GM12878 (cell line): ENCODE results near the gene CYB561A3. TPM values are rescaled to one million over a fixed set of nuclear protein-coding genes. Genes with fewer than 3 reads are reported as not detected.

Experiments used
- ATAC-seq: fragments of 200-7000 bp; cut with Tn5 transposase; 3 replicates; pipeline ENCODE4 v1.9.1; 2020; ENCODE audit warnings: mild to moderate bottlenecking, moderate library complexity
- BruUV-seq: library from RNA; stranded (reverse); fragments of 400-500 nt; replicated peaks from 2 replicates; lab custom pipeline; 2021; lab: Mats Ljungman, UMichigan
- CTCF ChIA-PET: fragments of 300-600 bp; sonication (Branson Sonifier 250); formaldehyde crosslinking; extraction: SDS; loops from one replicate; lab custom pipeline; 2021; ENCODE audit warnings: inconsistent platforms; lab: Yijun Ruan, JAX
- POLR2A ChIA-PET: fragments of 350-600 bp; formaldehyde crosslinking; extraction: SDS; loops from one replicate; lab custom pipeline; 2021; ENCODE audit warnings: inconsistent platforms; lab: Charles Lee
- RAD21 ChIA-PET: fragments of 300-600 bp; sonication (Branson Sonifier 250); formaldehyde crosslinking; loops from one replicate; lab custom pipeline; 2023; ENCODE audit warnings: antibody characterized with exemption; ENCODE audit not compliant: unreplicated experiment; lab: Charles Lee
- SMC1A ChIA-PET: fragments of 300-600 bp; sonication (Branson Sonifier 250); formaldehyde crosslinking; loops from one replicate; lab custom pipeline; 2023; ENCODE audit not compliant: unreplicated experiment, uncharacterized antibody; lab: Charles Lee
- DNase-seq: peaks from one replicate; pipeline ENCODE4 v3.0.0-alpha.2; 2011; ENCODE audit warnings: low read depth, low spot score
- FAIRE-seq: peaks from 3 replicates; lab custom pipeline; 2011; peaks lifted over from hg19 to GRCh38; lab: Jason Lieb, UNC
- H2AFZ ChIP-seq: 2 replicates; pipeline ENCODE4 v1.6.0; 2011; ENCODE audit warnings: low read depth, low read length, control low read depth; ENCODE audit not compliant: control insufficient read depth
- H3K27ac ChIP-seq: 2 replicates; pipeline ENCODE4 v1.5.1; 2011; ENCODE audit warnings: control low read depth; ENCODE audit not compliant: control insufficient read depth, insufficient read depth
- H3K27me3 ChIP-seq, 2 experiments: replicated peaks in 1 of 2; 2 replicates each; pipeline versions ENCODE4 v1.6.0 to v1.6.1; 2011; ENCODE audit warnings: low read length in 1 of 2; ENCODE audit not compliant: control insufficient read depth in 2 of 2, insufficient read depth in 2 of 2
- H3K36me3 ChIP-seq, 2 experiments: 2 replicates each; pipeline ENCODE4 v1.5.1; 2011; ENCODE audit warnings: low read length in 1 of 2; ENCODE audit not compliant: control insufficient read depth in 2 of 2, insufficient read depth in 2 of 2
- H3K4me1 ChIP-seq: 2 replicates; pipeline ENCODE4 v1.6.1; 2011; ENCODE audit warnings: mild to moderate bottlenecking, low read length, moderate library complexity, mixed read lengths; ENCODE audit not compliant: control insufficient read depth, insufficient read depth
- H3K4me2 ChIP-seq: 2 replicates; pipeline ENCODE4 v1.6.0; 2011; ENCODE audit warnings: control low read depth; ENCODE audit not compliant: control insufficient read depth, insufficient read depth
- H3K4me3 ChIP-seq: fragments of 200-600 bp; sonication (generic); 2 replicates; pipeline ENCODE4 v1.5.1; 2016
- H3K79me2 ChIP-seq: 2 replicates; pipeline ENCODE4 v1.6.0; 2011; ENCODE audit warnings: low read length; ENCODE audit not compliant: control insufficient read depth, insufficient read depth
- H3K9ac ChIP-seq: 2 replicates; pipeline ENCODE4 v1.8.0; 2011; ENCODE audit warnings: low read length, control low read depth, mixed read lengths; ENCODE audit not compliant: control insufficient read depth, insufficient read depth
- H3K9me3 ChIP-seq: replicated peaks from 3 replicates; pipeline ENCODE4 v1.5.1; 2011; ENCODE audit warnings: mild to moderate bottlenecking, low read length; ENCODE audit not compliant: control insufficient read depth, insufficient read depth
- H4K20me1 ChIP-seq: 2 replicates; pipeline ENCODE4 v1.6.0; 2011; ENCODE audit not compliant: control insufficient read depth, insufficient read depth
- E2F8 ChIP-seq: fragments of 450-650 bp; IDR thresholded peaks from 2 replicates; pipeline ENCODE4 v1.6.1; 2018; ENCODE audit warnings: mild to moderate bottlenecking, low read depth, moderate library complexity; ENCODE audit not compliant: partially characterized antibody
- EP300 ChIP-seq, 2 experiments: fragments of 150-350 bp in 1 of 2; IDR thresholded peaks; 2 replicates each; pipeline ENCODE4 v1.6.1; 2011 to 2012; ENCODE audit warnings: low read depth in 2 of 2, low read length in 2 of 2, borderline replicate concordance in 1 of 2, improper control_type of control experiment in 1 of 2, inconsistent platforms in 1 of 2; ENCODE audit not compliant: control insufficient read depth in 1 of 2
- IKZF1 ChIP-seq: fragments of 450-650 bp; conservative IDR thresholded peaks from 2 replicates; pipeline ENCODE4 v1.6.1; 2017; ENCODE audit warnings: antibody characterized with exemption, mild to moderate bottlenecking
- IRF4 ChIP-seq: IDR thresholded peaks from 2 replicates; pipeline ENCODE4 v1.6.1; 2011; ENCODE audit warnings: low read depth, low read length
- JUNB ChIP-seq: IDR thresholded peaks from 2 replicates; pipeline ENCODE4 v1.6.1; 2016; ENCODE audit warnings: antibody characterized with exemption, mild to moderate bottlenecking
- KDM1A ChIP-seq: fragments of 200-600 bp; sonication (generic); IDR thresholded peaks from 2 replicates; pipeline ENCODE4 v1.6.1; 2016; ENCODE audit warnings: borderline replicate concordance
- MEF2A ChIP-seq: IDR thresholded peaks from 2 replicates; pipeline ENCODE4 v1.6.1; 2011; ENCODE audit warnings: low read depth, mild to moderate bottlenecking, low read length, moderate library complexity; ENCODE audit not compliant: insufficient read depth
- MYC ChIP-seq: IDR thresholded peaks from 2 replicates; pipeline ENCODE4 v1.6.1; 2011; ENCODE audit warnings: mild to moderate bottlenecking, low read length, moderate library complexity, inconsistent platforms; ENCODE audit not compliant: insufficient read depth, insufficient replicate concordance, insufficient read length, severe bottlenecking
- NKRF ChIP-seq: fragments of 450-650 bp; conservative IDR thresholded peaks from 2 replicates; pipeline ENCODE4 v1.6.1; 2017; ENCODE audit warnings: mild to moderate bottlenecking, moderate library complexity
- NR2F1 ChIP-seq: fragments of 450-650 bp; conservative IDR thresholded peaks from 2 replicates; pipeline ENCODE4 v1.6.1; 2017; ENCODE audit warnings: mild to moderate bottlenecking
- PBX3 ChIP-seq: IDR thresholded peaks from 2 replicates; pipeline ENCODE4 v1.6.1; 2011; ENCODE audit warnings: mild to moderate bottlenecking, low read depth, low read length, moderate library complexity; ENCODE audit not compliant: insufficient replicate concordance
- RUNX3 ChIP-seq: IDR thresholded peaks from 2 replicates; pipeline ENCODE4 v1.6.1; 2012; ENCODE audit warnings: low read length, inconsistent platforms
- SMARCA5 ChIP-seq: fragments of 450-650 bp; IDR thresholded peaks from 2 replicates; pipeline ENCODE4 v1.6.1; 2017; ENCODE audit warnings: mild to moderate bottlenecking
- YY1 ChIP-seq: IDR thresholded peaks from 2 replicates; pipeline ENCODE4 v1.6.1; 2011; ENCODE audit warnings: low read depth, mild to moderate bottlenecking, low read length
- WGBS: methylation state at CpG from one replicate; pipeline ENCODE4 v1.1.6; 2016; ENCODE audit warnings: low lambda C conversion rate; ENCODE audit not compliant: insufficient replicate concordance, insufficient coverage; ENCODE audit errors: missing lambda C conversion rate; 5-methylcytosine and 5-hydroxymethylcytosine counted together
- in situ Hi-C: fragments of 300-500 bp; cut with MboI; formaldehyde crosslinking; loops from 9 replicates; pipeline ENCODE4 v1.14.3; 2018; ENCODE audit warnings: mixed read lengths
- intact Hi-C: fragments of 100-400 bp; cut with micrococcal nuclease; formaldehyde crosslinking; loops from one replicate; pipeline ENCODE4 v1.14.2; 2022; ENCODE audit not compliant: unreplicated experiment
- polyA plus RNA-seq, 11 experiments: library from polyadenylated mRNA; depleted of rRNA in 4 of 11; unstranded in 6 of 11; stranded (reverse) in 5 of 11; fragments of >200 nt; fragmentation: Nextera tagmentation in 4 of 11; fragmentation: Illumina TruSeq in 1 of 11; extraction: Ambion mirVana in 4 of 11; extraction: Trizol in 1 of 11; gene quantifications; 1 replicate in 1 of 11; 2 replicates in 10 of 11; pipeline versions ENCODE4 v1.2.1 to v1.2.3, GENCODE V29; 2011 to 2016; ENCODE audit warnings: inconsistent platforms in 2 of 11, missing spikeins in 2 of 11, low read depth in 1 of 11
- total RNA-seq, 4 experiments: library from RNA; depleted of rRNA in 3 of 4; stranded (reverse); fragments of >200 nt in 3 of 4; fragmentation: Illumina TruSeq in 1 of 4; extraction: Trizol in 1 of 4; gene quantifications; 2 replicates each; pipeline versions ENCODE4 v1.2.1 to v1.2.3, GENCODE V29; 2013 to 2021

CYB561A3 gene
- total and polyA plus RNA-seq, 10 of the 15 experiments (the other 5 are each of a cell fraction or from before 2014, with no cell fraction given): 40.1 to 169 (median 74.4) TPM

- Histone ChIP-seq H3K9ac (no peak overlapping the region), H3K27me3 (no peaks in the 10 kb centered on the region), H3K9me3 (no peaks in the 10 kb centered on the region), H3K27ac (peak overlapping the region; percentile 68), H3K4me1 (peaks cover 8% of the 10 kb centered on the region), H3K36me3 (peaks cover 17 to 21% of the 10 kb centered on the region in 2 experiments), H4K20me1 (no peaks in the 10 kb centered on the region), H3K79me2 (no peaks in the 10 kb centered on the region; the same call in 1 of the 2 replicates), H3K4me2 (no peak overlapping the region), H2AFZ (no peak overlapping the region), H3K4me3 (no peak overlapping the region)
- RAD21 ChIA-PET: interaction anchor here (1.2 to 8.0 kb wide), 4 partner anchors 11 to 72 kb away, joined by 5 to 72 read pairs (median 32); partner anchors contain the start of genes CYB561A3 and TMEM138
- CTCF ChIA-PET: interaction anchor here (0.9 to 23.9 kb wide), 8 partner anchors 8 to 65 kb away, joined by 3 to 387 read pairs (median 5); partner anchors contain the start of genes TMEM138 and TMEM216
- SMC1A ChIA-PET: interaction anchor here (0.9 to 4.2 kb wide), 8 partner anchors 10 to 36 kb away, joined by 3 to 84 read pairs (median 6); partner anchors contain the start of genes CYB561A3, TMEM138 and TMEM216
- in situ Hi-C loops (no loop called here), intact Hi-C loops (no loop called here)
- peak; percentile 70 for ATAC-seq
- BruUV-seq: no TSS peak
- POLR2A ChIA-PET: interaction anchor here (1.0 to 7.0 kb wide), 6 partner anchors 12 to 37 kb away, joined by 3 to 111 read pairs (median 7); partner anchors contain the start of genes CYB561A3, TMEM138 and TMEM216
- FAIRE-seq: no peak
- WGBS: 70% methylated on average over 8 of the region's 8 CpGs
- DNase-seq: no peak
- no peak for TF ChIP-seq NKRF
- TF ChIP-seq EP300 (IDR thresholded peaks at IDR 0.05; ENCODE audit: borderline replicate concordance in 1 of 2, control insufficient read depth in 1 of 2, low read depth in 2 of 2, low read length in 2 of 2): no peak
- no peak for TF ChIP-seq KDM1A
- no peak for TF ChIP-seq SMARCA5
- TF ChIP-seq MEF2A: no peak
- TF ChIP-seq PBX3: no peak
- peak; percentile 28; the same call in 1 of the 2 replicates for TF ChIP-seq NR2F1
- TF ChIP-seq IKZF1: peak; percentile 75
- TF ChIP-seq IRF4: no peak
- no peak for TF ChIP-seq MYC
- 0 out of 2 replicates have a peak, but pooled peaks have one; percentile 24 for TF ChIP-seq YY1
- 0 out of 2 replicates have a peak, but pooled peaks have one; percentile 4 for TF ChIP-seq JUNB
- TF ChIP-seq RUNX3: peak; percentile 69
- no peak for TF ChIP-seq E2F8
Measured at GRCh38 chr11:61370349-61371005, 8.8 kb upstream of the CYB561A3 start.
